Vagina (tissue), 2 donors: ENCODE results near the gene SRA1. TPM values are rescaled to one million over a fixed set of nuclear protein-coding genes. Genes with fewer than 3 reads are reported as not detected.
"Not testable (repeated sequence)": the region's sequence is repeated elsewhere in the genome, so short reads cannot be mapped to it uniquely, and the experiment has no call there.

Experiments used
- DNase-seq, 2 donors: peaks; one replicate each; pipeline ENCODE4 v3.0.0-alpha.2; 2017; ENCODE audit errors: extremely low spot score in 2 of 2
- H3K27ac ChIP-seq: fragments of 200-600 bp; sonication (generic); one replicate; pipeline ENCODE4 v1.5.1; 2019
- H3K27me3 ChIP-seq: fragments of 200-600 bp; sonication (generic); one replicate; pipeline ENCODE4 v1.5.1; 2019
- H3K36me3 ChIP-seq, 2 donors: fragments of 200-600 bp; sonication (generic); one replicate each; pipeline ENCODE4 v1.5.1; 2017 to 2019
- H3K4me1 ChIP-seq: fragments of 200-600 bp; sonication (generic); one replicate; pipeline ENCODE4 v1.5.1; 2019
- H3K4me3 ChIP-seq, 2 donors: fragments of 200-600 bp; sonication (generic); 1 replicate in 1 of 2; 2 replicates in 1 of 2; pipeline ENCODE4 v1.5.1; 2016 to 2019
- H3K9me3 ChIP-seq: fragments of 200-600 bp; sonication (generic); one replicate; pipeline ENCODE4 v1.5.1; 2019
- CTCF ChIP-seq, 3 experiments: fragments of 450-650 bp in 2 of 3; fragments of 200-600 bp in 1 of 3; sonication (generic) in 1 of 3; IDR thresholded peaks; one replicate each; pipeline ENCODE4 v1.5.1; 2017 to 2019; ENCODE audit warnings: antibody characterized with exemption in 3 of 3, mild to moderate bottlenecking in 2 of 3, moderate library complexity in 2 of 3
- POLR2A ChIP-seq, 2 donors: fragments of 450-650 bp; IDR thresholded peaks; one replicate each; pipeline ENCODE4 v1.6.1; 2017; ENCODE audit warnings: antibody characterized with exemption in 2 of 2, mild to moderate bottlenecking in 2 of 2, moderate library complexity in 2 of 2
- POLR2AphosphoS5 ChIP-seq, 2 donors: sonication (generic); formaldehyde crosslinking; IDR thresholded peaks; one replicate each; pipeline ENCODE4 v1.9.0; 2017; ENCODE audit warnings: antibody characterized with exemption in 2 of 2, mild to moderate bottlenecking in 2 of 2, low read depth in 1 of 2; ENCODE audit not compliant: insufficient read depth in 1 of 2
- intact Hi-C: fragments of 100-400 bp; cut with DNase I; formaldehyde crosslinking; loops from one replicate; pipeline ENCODE4 v1.15.1; 2023
- total RNA-seq: library from RNA; depleted of rRNA; stranded (reverse); fragments of >200 nt; gene quantifications from one replicate; pipeline ENCODE4 v1.2.3, GENCODE V29; 2016

The SRA1 gene
- total RNA-seq, 1 donor from 2014 or later: 20.4 TPM

DNA sequence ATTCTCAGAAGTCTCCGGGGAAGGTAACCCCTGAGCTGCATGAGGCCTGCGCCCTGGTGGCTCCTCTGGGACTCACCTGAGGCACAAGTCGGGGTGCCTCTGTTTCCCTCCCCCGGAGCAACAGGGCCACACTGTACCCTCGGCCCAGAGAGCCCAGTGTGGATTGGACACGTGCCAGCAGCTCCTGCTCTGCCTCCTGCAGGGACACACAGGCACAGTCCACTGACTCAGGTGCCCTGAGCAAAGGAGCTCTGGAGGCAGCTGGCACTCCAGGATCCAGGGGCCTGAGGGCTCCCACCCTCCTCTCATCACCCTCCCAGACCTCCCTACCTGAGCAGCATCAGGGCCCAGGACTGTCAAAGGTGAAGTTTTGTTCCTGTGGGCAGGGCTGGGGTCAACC is 36.9 kb upstream of the SRA1 start:
- no peak for TF ChIP-seq CTCF (IDR thresholded peaks at IDR 0.05)
- no peak for TF ChIP-seq POLR2A (IDR thresholded peaks at IDR 0.05)
- TF ChIP-seq POLR2AphosphoS5 (IDR thresholded peaks at IDR 0.05; ENCODE audit: insufficient read depth in 1 of 2, low read depth in 1 of 2): no peak
- H3K27ac ChIP-seq: no peak overlapping the region
- H3K36me3 ChIP-seq: no peaks in the 10 kb centered on the region
- intact Hi-C loops: no loop called here
- no peaks in the 10 kb centered on the region for H3K27me3 ChIP-seq
- H3K4me1 ChIP-seq: no peaks in the 10 kb centered on the region
- H3K4me3 ChIP-seq: no peak overlapping the region
- DNase-seq: no peak
- H3K9me3 ChIP-seq: no peaks in the 10 kb centered on the region

GRCh38 chr5:140593070-140593469 is 35.8 kb upstream of the SRA1 start:
- DNase-seq, H3K4me1 ChIP-seq, H3K36me3 ChIP-seq, H3K4me3 ChIP-seq, H3K9me3 ChIP-seq, H3K27me3 ChIP-seq, intact Hi-C loops, H3K27ac ChIP-seq: not testable (repeated sequence)

GRCh38 chr5:140591747-140592372 is 34.6 kb upstream of the SRA1 start:
- Histone ChIP-seq H3K27ac (no peak overlapping the region), H3K4me1 (no peaks in the 10 kb centered on the region), H3K4me3 (no peak overlapping the region), H3K27me3 (no peaks in the 10 kb centered on the region), H3K36me3 (no peaks in the 10 kb centered on the region), H3K9me3 (no peaks in the 10 kb centered on the region)
- no peak for DNase-seq
- TF ChIP-seq POLR2A (IDR thresholded peaks at IDR 0.05) (no peak), POLR2AphosphoS5 (IDR thresholded peaks at IDR 0.05; ENCODE audit: insufficient read depth in 1 of 2, low read depth in 1 of 2) (no peak), CTCF (IDR thresholded peaks at IDR 0.05) (no peak)
- intact Hi-C loops: no loop called here

GRCh38 chr5:140590861-140591260 is 33.6 kb upstream of the SRA1 start:
- H3K9me3 ChIP-seq: no peaks in the 10 kb centered on the region
- no peaks in the 10 kb centered on the region for H3K27me3 ChIP-seq
- H3K36me3 ChIP-seq: no peaks in the 10 kb centered on the region
- H3K27ac ChIP-seq: no peak overlapping the region
- DNase-seq: no peak
- intact Hi-C loops: no loop called here
- H3K4me1 ChIP-seq: no peaks in the 10 kb centered on the region
- TF ChIP-seq CTCF (IDR thresholded peaks at IDR 0.05): no peak
- no peak for TF ChIP-seq POLR2A (IDR thresholded peaks at IDR 0.05)
- TF ChIP-seq POLR2AphosphoS5 (IDR thresholded peaks at IDR 0.05; ENCODE audit: insufficient read depth in 1 of 2, low read depth in 1 of 2): no peak
- H3K4me3 ChIP-seq: no peak overlapping the region

DNA sequence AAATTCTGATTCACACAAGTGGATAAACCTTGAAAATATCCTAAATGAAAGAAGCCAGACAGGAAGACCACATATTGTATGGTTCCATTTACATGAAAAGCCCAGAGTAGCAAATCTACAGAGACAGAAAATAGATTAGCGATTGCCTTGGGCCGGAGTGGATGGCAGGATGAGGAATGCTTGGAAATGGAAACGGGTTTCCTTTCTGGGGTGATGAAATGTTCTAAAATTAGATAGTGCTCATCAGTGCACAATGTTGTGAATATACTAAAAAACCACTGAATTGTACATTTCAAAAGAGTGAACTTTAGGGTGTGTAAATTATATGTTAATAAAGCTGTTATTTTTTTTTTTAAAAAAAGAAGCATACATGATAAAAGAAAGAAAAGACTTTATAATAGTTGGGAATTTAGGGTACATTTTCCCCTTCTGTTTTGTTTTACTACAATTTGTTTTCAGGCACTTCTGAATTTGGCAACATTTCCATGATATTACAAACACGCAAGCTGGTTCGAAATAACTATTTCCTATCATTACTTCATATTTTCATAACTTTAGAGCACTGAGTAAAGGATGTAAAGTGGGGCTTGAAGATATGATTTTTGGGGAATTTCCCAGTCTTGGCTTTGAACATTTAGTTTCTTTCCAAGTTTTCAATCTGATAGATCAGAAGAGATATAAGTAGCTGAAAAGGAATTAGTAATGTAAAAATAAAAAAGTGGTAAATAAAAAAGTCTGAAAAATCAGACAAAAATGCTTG is 31.2 kb upstream of the SRA1 start:
- H3K27me3 ChIP-seq: no peaks in the 10 kb centered on the region
- no peaks in the 10 kb centered on the region for H3K9me3 ChIP-seq
- no peak for TF ChIP-seq CTCF (IDR thresholded peaks at IDR 0.05)
- TF ChIP-seq POLR2AphosphoS5 (IDR thresholded peaks at IDR 0.05; ENCODE audit: insufficient read depth in 1 of 2, low read depth in 1 of 2): no peak
- no peak for TF ChIP-seq POLR2A (IDR thresholded peaks at IDR 0.05)
- H3K4me1 ChIP-seq: no peaks in the 10 kb centered on the region
- H3K4me3 ChIP-seq: no peak overlapping the region
- H3K36me3 ChIP-seq: no peaks in the 10 kb centered on the region
- intact Hi-C loops: no loop called here
- no peak overlapping the region for H3K27ac ChIP-seq
- no peak for DNase-seq
